Cardiac fibroblast (primary cell): Measurements from ENCODE around the gene CBFA2T3.

ENCODE experiments used
- DNase-seq, 2 donors: peaks; one replicate each; pipeline versions ENCODE4 v3.0.0 to v3.0.0-alpha.2; 2010; ENCODE audit warnings: low read depth in 2 of 2
- H3K4me3 ChIP-seq, 2 donors: replicated peaks in 1 of 2; 1 replicate in 1 of 2; 2 replicates in 1 of 2; pipeline ENCODE4 v1.5.1; 2011; ENCODE audit warnings: low read depth in 2 of 2, low read length in 2 of 2, mild to moderate bottlenecking in 2 of 2, moderate library complexity in 1 of 2
- TF ChIP-seq, protein P1 (sequence below): IDR thresholded peaks from one replicate; pipeline ENCODE4 v1.5.1; 2011; ENCODE audit warnings: low read depth, mild to moderate bottlenecking, low read length, inconsistent platforms

CBFA2T3 gene

GRCh38 chr16:88978608-88979346 is 1.8 kb upstream of the CBFA2T3 start:
- no peak for DNase-seq
- no peak overlapping the region for H3K4me3 ChIP-seq

DNA sequence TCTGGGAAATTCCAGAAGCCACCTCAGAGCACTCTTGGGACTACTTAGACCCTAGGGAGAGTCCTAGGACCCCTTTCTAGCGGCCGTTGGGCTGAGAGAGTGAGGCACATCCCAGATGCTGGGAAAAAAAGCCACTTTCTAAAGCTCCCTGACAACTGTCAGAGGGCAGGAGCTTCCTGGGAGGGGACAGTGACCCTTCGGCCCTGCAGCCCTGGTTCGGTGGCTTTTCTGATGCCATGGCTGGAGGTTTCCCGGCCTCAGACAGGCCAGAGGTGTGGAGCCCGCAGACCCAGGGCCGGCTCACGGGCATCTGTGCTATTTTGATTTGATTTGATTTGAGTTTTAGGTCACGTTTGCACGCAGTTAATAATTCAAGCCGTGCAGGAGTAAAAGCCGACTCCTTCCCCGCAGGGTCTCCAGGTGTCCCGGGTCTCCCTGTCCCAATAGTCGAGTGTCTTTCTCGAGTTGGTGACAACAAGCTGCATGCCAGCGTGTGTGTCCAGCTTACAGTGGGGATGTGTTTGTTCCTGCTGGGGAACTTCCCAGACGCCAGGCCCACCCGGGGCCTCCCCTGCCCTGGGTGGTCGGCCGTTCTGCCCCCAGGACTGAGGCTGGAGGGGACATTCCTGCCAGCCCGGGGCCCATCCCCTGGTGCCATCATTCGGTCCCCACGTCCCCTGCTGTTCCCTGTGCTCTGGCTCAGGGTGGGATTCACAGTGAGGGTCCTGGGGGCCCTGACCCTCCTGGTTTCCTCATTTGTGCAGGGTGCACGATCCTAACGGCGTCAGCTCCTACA is 1.0 kb upstream of the CBFA2T3 start:
- no peak for DNase-seq
- TF ChIP-seq, protein P1, sequence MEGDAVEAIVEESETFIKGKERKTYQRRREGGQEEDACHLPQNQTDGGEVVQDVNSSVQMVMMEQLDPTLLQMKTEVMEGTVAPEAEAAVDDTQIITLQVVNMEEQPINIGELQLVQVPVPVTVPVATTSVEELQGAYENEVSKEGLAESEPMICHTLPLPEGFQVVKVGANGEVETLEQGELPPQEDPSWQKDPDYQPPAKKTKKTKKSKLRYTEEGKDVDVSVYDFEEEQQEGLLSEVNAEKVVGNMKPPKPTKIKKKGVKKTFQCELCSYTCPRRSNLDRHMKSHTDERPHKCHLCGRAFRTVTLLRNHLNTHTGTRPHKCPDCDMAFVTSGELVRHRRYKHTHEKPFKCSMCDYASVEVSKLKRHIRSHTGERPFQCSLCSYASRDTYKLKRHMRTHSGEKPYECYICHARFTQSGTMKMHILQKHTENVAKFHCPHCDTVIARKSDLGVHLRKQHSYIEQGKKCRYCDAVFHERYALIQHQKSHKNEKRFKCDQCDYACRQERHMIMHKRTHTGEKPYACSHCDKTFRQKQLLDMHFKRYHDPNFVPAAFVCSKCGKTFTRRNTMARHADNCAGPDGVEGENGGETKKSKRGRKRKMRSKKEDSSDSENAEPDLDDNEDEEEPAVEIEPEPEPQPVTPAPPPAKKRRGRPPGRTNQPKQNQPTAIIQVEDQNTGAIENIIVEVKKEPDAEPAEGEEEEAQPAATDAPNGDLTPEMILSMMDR = no peak
- no peak overlapping the region for H3K4me3 ChIP-seq

More at GRCh38 chr16:88978608-88979346, 1.8 kb upstream of the CBFA2T3 start:
- TF ChIP-seq, protein P1 = no peak

DNA sequence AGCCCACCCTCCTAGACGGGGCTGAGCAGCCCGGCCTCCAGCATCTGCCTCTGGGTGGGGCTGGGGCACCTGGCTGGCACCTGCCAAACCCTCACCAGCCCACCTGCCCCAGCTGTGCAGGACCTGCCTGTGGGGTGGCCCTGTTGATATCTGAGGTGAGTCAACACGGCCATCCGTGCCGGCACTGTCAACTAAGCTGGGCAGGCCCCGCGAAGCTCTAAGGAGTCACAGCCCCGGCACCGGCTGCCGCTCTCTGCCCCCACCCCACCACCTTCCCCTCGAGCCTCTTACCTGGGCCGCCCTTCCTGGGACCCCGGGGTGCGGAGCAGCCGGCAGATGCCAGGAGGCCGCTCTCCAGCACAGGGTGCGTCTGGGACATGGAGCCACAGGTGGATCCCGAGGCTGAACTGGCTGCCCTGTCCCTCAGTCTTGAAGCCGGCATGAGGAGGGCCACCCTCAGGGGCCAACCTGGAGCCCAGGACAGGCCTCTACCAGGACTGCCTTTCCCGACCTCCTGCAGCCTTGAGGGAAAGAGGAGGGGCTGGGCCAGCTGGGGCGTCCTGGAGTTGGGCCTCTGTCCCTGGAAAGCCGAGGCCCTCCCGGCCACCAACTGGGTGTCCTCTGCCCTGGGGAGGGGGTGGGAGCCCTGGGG is 515 bp downstream of the CBFA2T3 start:
- TF ChIP-seq, protein P1 = no peak
- DNase-seq = no peak
- H3K4me3 ChIP-seq = no peak overlapping the region

DNA sequence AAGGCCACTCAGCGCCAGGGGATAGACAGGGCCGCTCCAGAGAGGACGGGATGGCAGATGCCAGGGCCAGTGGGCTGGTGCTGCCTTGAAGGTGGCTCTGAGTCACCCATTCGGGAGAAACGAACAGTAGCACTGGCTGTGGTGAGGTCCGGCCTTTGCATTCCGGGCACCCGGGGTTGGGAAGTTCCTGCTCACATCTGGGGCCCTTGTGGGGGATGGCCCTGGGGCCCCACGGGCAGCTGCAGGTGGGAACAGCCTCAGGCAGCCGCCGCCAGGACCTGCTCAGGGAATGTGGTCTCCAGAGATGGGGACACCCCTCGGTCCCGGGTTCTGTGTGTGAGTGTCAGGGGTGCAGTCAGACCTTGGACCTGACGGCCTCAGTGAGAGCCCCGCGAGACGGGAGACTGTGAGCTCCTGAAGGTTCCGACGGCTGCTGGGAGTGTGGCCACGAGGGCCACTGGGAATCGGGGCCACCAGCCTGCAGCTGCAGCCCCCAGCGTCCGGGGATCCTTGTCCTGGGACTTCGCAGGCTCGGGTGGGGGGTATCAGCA is 1.4 kb downstream of the CBFA2T3 start:
- no peak for DNase-seq
- TF ChIP-seq, protein P1 = no peak
- no peak overlapping the region for H3K4me3 ChIP-seq

DNA sequence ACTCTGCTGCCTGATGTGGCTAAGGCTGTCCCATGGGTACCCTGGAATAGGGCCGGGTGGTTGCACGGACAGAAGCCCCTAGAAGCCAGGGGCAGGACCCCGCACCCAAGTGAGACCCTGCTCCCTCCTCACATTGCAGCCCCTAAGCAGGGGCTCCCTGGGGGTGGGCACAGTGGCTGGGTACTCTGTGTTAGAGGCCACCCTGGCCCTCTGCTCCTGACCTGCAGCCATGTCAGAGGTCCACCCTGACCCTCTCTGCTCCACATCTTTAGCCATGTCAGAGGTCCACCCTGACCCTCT is 2.1 kb downstream of the CBFA2T3 start:
- DNase-seq = no peak
- TF ChIP-seq, protein P1 = no peak
- no peak overlapping the region for H3K4me3 ChIP-seq

GRCh38 chr16:88974080-88974915 is 2.7 kb downstream of the CBFA2T3 start:
- TF ChIP-seq, protein P1 = no peak
- no peak for DNase-seq
- no peak overlapping the region for H3K4me3 ChIP-seq
